UCSD-AML1 (cell line): Measurements from ENCODE around the gene OR1C1.
"Not testable (repeated sequence)": the region's sequence is repeated elsewhere in the genome, so short reads cannot be mapped to it uniquely, and the experiment has no call there.

Experiments used
- DNase-seq: peaks from one replicate; lab custom pipeline; 2025; ENCODE audit not compliant: unreplicated experiment; lab: John Stamatoyannopoulos, UW

Gene OR1C1, protein sequence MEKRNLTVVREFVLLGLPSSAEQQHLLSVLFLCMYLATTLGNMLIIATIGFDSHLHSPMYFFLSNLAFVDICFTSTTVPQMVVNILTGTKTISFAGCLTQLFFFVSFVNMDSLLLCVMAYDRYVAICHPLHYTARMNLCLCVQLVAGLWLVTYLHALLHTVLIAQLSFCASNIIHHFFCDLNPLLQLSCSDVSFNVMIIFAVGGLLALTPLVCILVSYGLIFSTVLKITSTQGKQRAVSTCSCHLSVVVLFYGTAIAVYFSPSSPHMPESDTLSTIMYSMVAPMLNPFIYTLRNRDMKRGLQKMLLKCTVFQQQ

DNA sequence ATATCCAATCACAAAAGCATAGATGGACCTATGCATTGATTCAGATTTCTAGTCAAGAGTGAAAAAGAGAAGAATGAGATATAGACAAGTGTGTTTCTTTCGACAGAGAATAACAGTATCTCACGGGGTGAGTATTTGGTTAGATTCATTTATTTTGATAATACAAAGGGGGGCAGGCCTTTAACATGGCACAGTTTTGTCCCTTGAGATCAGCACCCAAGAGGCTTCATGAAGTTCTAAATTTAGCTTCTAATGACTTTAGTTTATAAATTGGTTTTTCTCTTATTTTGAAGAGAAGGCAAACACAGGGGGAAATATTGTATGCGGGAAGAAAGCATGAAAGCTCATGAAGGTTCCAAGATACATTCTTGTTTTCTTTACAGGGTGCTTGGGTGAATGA is at the start of gene OR1C1:
Gene OR1C1, minus strand, starts transcription at position 101 of the 400 bp plus-strand sequence. CDS start 2,150 bp downstream, outside the sequence.
- DNase-seq: no peak

GRCh38 chr1:247797518-247797917 is 37.2 kb upstream of the OR1C1 start:
- no peak for DNase-seq

DNA sequence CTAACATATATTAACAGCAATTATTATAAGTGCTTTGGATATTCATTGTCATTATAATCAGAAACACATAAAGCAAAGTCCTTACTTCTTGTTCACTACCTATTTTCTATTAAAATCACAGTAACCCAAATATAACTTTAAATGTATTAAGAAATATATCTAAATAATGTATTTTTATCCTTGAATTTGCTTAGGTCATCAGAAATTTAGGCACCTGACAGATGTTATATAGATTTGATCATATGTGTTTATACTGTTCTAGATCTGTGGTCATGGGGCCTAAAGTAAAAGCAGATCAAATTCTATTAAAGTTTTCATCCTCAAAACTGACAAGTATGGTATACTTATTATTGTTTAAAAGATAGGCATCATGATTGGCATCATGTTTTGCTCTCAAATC is 9.2 kb upstream of the OR1C1 start:
- no peak for DNase-seq

DNA sequence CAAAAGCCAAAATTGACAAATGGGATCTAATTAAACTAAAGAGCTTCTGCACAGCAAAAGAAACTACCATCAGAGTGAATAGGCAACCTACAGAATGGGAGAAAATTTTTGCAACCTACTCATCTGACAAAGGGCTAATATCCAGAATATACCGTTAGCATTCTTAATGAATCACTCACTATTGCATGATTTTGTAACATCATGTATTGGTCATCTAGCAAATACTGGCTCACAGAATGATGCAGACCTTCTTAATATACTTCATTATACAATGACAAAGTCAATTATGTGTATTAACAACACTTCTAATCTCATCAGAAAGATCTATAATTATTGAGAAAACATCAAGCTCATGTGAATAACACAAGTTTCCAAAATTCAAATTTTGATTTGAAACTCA is 6.0 kb downstream of the OR1C1 start:
- not testable (repeated sequence) for DNase-seq

DNA sequence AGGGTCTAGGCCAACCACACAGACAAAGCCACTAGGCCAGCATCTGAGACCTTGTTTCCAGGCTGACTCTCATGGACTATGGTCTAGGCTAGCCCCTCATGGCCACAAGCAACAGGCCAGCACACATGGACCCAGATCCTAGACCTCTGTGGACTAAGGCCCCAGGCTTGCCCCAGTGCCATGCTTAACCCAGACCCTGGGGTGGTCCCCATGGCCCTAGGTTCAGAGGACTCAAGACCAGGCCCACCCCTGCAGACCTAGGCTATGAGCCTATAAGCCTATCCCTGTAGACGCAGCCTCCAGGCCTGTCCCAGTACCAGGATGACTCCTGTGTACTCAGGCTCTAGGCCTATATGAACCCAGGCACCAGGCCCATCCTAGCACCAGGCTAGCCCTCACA is 10.5 kb downstream of the OR1C1 start:
- DNase-seq: no peak

DNA sequence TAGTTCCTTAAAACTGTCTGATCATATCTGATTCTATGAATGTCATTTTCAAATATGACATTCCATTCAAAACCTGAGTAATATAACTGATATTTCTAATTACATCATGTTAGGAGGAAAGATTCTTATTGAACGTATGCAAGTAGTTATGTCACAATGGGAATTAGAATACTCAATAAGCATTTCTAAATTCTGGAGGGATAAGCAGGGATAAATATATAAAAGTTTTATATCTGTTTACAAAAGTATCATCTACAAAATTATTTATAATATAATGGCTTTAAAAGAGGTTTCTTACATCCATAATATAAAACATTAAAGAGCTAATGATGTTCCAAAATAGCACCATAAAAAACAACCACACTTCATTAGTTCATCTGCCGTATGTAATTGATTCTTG is 12.3 kb downstream of the OR1C1 start, which contains the start of gene OR14A2:
Gene OR14A2, minus strand, starts transcription at position 101 of the 400 bp plus-strand sequence.
- DNase-seq: no peak

- no peak for DNase-seq
These were observed 12.7 kb downstream of the OR1C1 start for GRCh38 chr1:247747616-247748015.

- no peak for DNase-seq
These were observed 13.9 kb downstream of the OR1C1 start for GRCh38 chr1:247746391-247746935.

GRCh38 chr1:247742215-247742760 is 18.1 kb downstream of the OR1C1 start:
- not testable (repeated sequence) for DNase-seq

- no peak for DNase-seq
These were observed 18.6 kb downstream of the OR1C1 start for GRCh38 chr1:247741756-247742155.

DNA sequence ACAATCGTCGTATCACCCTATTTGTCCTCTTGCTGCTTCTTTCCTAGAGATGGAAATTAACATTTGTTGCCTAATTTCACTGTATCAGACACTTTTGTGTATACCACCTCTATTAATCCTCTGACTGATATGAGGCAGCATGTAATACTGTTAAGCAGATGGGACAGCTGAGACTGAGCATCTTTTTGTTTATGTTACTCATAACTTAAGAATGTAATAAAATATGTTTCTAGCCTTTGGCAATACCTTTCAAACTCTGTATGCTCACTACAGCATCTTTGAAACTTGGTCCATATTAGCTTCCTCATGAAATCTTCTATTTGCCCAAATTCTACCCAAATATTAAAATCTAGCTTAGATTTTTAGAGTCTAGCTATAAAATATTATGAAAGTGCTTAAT is 19.6 kb downstream of the OR1C1 start:
- no peak for DNase-seq

GRCh38 chr1:247738315-247738714 is 22.0 kb downstream of the OR1C1 start, which contains the start of gene OR14K1:
Gene OR14K1 (plus strand): TSS chr1:247738615. CDS start chr1:247738615, 0 bp downstream.
- DNase-seq: no peak

- DNase-seq: no peak
These were observed 39.1 kb downstream of the OR1C1 start for GRCh38 chr1:247721222-247721621.

DNA sequence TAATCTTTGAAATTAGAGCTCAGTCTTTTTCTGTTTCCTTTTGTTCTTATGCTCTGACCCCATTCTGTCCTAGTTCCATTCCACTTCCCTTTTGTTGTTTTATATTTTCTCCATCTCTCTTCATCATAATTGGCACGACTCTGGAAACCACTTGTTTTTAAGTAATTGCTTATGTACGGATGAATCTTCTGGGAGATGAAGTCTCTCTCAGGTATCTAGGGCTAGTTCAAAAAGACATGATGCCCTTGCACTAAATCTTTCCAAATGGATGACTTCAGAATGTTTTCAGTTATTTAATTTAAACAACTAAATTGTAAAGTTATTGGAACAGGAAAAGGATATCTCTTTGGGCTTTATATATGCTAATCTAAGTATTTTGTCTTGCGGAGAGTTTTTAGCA is 43.8 kb downstream of the OR1C1 start, which contains the start of gene OR6F1:
Gene OR6F1, minus strand, starts transcription at position 101 of the 400 bp plus-strand sequence. CDS start 3,891 bp downstream, outside the sequence.
- DNase-seq: no peak

DNA sequence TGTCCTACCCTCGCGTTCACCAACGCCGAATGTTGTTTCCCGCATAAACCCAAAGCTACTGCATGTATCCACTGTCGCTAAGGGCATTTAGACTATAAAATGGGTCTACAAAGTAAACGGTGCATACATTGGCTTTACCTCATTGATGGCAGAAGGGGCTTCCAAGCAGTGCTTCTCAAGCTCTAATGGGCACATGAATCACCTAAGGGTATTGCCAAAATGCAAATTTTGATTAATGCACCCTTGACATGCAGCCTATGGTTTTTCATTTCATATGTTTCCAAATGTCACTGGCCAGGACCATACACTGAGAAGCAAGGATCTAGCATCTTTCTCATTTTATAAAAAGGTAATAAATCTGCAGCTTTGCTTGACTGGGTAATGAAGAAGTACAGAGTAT is 46.6 kb downstream of the OR1C1 start:
- no peak for DNase-seq

- not testable (repeated sequence) for DNase-seq
These were observed 49.7 kb downstream of the OR1C1 start for GRCh38 chr1:247710681-247711080.
